Measurements from ENCODE around the gene LRP11.

- TF ChIP-seq, protein P1, sequence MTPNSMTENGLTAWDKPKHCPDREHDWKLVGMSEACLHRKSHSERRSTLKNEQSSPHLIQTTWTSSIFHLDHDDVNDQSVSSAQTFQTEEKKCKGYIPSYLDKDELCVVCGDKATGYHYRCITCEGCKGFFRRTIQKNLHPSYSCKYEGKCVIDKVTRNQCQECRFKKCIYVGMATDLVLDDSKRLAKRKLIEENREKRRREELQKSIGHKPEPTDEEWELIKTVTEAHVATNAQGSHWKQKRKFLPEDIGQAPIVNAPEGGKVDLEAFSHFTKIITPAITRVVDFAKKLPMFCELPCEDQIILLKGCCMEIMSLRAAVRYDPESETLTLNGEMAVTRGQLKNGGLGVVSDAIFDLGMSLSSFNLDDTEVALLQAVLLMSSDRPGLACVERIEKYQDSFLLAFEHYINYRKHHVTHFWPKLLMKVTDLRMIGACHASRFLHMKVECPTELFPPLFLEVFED (CRISPR knock-in tag; conservative IDR thresholded peaks at IDR 0.05), result no peak
- TF ChIP-seq ARID2 (IDR thresholded peaks at IDR 0.05), result no peak
Observed at GRCh38 chr6:149855040-149855654, 9.0 kb downstream of the LRP11 start.
